KG1 (cell line): Measurements from ENCODE around the gene PPP1CA.

ENCODE experiments used
- DNase-seq: peaks from one replicate; lab custom pipeline; 2025; lab: John Stamatoyannopoulos, UW

PPP1CA gene

DNA sequence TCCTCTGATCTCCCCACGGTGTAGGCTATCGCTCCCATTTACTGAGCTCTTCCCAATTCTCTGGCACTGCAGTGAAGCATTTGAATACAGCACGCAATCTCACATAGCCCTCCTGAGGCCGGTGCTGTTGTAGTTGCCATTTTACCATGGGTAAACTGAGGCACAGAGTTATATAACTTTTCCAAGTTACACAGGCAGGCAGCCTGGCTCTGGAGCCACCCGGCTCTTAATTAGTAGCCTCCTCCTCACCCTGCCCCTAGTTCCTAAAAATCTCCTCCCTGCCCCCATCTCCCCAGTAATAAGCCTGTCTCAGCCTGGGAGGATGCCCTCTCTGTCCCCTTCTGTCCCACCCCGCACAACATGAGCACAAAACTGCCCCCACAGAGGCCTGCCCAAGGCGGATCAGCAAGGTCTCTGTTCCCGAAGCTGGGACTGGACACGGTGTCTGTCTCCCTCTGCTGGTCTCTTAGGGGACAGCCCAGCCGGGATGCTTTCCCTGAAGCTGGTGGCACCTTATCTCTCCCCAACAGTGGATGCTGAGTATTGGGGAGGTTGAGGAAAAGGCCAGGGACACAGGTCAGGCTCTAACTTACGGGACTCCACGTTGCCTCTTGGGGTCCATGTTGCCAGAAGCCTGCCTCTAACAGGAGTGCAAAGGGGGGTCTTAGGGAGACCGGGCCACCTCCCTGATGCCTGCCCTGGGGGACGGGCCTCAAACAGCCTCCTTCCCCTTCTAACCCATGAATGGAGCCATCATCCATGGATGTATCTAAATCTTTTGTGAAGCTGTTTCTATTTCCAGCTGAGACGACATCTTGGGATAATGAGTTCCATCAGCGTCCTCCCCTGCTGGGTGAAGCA lies 19.2 kb downstream of the PPP1CA start:
- DNase-seq: peak; percentile 87

DNA sequence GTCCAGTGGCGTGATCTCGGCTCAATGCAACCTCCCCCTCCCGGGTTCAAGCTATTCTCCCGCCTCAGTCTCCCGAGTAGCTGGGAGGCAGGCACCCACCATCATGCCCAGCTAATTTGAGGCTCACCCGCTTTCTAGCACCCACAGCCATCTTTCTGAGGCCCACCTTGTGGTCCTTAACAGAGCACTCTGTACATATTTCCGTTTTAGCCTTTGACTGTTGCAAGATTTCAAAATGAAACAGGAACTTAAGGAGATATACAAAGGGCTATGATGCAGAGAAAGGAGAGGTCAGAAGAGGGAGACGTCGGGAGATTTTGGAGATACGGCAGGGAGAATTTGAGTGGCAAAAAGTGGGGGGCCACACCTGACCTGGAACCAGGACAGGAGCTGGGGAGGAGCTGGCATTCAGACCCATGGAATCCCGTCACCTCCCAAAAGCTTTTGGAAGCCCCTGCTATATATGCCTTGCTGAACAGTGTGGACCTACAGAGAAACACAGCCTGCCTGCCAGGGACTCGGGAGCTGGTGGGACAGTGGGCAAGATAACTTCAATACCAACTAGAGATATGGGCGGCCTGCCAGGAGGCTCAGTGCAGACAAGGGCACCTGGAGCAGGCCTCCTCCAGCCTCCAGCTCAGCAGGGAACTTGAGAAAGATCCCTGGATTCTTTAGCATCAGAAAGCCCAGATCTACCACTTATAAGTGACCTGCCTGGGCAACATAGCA lies 20.2 kb downstream of the PPP1CA start:
- DNase-seq: no peak

DNA sequence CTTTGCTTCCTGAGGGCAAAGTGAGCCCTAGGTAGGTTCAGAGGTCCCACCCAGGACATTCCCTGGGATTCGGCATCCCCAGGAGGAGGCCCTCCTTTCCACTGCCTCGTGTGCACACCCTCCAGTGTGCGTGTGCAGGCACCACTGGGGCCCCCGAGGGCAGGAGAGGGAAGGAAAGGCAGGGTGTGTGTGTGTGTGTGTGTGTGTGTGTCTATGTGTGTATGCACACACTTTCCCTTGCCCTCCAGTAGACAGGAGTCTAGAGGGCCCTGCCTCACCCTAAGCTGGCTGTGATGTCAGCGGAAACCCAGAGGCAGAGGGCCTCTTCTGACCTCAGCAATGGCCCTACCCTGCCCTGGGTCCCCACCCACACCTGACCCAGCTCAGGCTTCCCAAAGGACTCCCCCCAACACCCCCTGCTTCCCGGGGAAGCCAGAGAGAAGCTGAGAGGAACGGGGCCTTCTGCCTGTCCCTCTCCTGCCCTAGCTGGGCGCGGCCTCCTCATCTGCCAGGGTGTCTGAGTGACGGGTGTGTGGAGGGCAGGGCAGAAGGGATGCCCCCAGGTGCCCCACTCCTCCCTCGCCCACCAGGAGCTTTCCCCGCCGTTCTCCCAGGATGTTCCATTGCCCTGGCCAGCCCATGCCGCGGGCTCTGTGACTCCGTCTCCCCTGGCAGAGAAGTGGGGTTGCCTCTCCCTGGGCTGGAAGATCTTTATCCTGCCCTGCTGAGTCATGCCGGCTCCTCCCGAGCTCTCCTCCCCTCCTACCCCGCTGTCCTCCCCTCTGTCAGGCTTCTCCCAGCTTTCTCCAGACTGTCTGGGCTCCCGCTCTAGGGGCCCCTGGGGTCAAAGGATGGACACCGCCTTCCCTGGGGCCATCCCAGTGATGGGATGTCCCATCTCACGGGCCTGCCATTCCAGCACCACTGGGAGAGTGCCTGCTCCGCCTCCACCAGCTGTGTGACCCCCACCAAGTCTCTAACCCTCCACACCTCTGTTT lies 22.3 kb downstream of the PPP1CA start:
- no peak for DNase-seq

DNA sequence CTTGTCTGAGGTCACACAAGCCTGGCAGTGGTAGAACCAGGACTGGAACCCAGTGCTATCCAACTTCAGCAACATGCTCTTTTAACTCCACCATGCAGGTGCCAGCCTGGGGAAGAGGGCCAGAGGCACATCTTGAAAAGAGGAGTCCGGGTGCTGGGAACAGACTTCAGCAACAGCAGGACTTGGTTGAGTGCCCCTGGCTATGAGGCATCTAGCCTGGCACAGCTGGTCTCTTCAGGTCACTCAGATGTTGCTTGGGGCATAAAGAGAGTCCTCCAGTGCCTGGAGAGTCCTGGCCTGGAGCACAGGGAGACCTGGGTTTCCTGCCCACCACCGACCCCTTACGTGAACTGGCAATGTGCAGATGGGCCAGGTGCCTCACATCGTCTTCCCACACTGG lies 23.1 kb downstream of the PPP1CA start:
- DNase-seq: no peak

DNA sequence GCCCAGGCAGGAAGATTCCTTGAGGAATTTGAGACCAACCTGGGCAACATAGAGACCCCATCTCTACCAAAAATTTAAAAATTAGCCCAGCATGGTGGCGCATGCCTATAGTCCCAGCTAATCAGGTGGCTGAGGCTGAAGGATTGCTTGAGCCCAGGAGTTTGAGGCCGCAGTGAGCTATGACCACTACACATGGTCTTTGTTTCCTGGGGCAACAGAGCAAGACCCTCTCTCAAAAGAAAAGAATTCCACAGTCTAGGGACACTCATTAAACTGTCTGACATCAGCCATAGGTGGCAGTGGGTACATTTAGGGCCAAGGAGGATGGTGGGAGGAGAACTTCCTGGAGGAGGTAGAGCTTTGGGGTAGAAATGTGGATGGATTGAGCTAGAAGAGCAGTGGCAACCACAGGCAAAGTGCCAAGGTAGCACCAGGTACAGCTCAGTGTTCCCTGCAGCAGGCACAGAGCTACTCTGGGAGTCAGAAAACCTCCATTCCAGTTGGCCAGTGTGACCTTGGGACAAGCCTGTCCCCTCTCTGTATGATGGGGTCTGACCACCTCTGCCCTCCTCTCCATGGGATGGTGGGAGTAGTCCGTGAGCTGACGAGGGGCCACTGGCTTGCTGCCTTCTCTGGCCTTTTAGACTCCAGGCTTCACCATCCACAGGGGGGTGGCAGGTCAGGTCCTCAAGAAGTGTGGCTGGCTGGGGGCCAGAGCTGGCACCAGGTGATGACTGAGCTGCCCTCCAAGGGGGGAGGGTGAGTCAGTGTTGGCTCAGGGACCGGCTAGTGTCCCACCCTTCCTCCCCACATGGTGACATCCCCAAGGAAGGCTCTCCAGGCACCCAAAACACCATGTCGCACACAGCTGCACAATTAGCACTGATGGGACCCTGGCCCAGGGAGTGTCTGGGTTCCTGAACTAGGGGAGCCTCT lies 24.5 kb downstream of the PPP1CA start:
- DNase-seq: no peak

DNA sequence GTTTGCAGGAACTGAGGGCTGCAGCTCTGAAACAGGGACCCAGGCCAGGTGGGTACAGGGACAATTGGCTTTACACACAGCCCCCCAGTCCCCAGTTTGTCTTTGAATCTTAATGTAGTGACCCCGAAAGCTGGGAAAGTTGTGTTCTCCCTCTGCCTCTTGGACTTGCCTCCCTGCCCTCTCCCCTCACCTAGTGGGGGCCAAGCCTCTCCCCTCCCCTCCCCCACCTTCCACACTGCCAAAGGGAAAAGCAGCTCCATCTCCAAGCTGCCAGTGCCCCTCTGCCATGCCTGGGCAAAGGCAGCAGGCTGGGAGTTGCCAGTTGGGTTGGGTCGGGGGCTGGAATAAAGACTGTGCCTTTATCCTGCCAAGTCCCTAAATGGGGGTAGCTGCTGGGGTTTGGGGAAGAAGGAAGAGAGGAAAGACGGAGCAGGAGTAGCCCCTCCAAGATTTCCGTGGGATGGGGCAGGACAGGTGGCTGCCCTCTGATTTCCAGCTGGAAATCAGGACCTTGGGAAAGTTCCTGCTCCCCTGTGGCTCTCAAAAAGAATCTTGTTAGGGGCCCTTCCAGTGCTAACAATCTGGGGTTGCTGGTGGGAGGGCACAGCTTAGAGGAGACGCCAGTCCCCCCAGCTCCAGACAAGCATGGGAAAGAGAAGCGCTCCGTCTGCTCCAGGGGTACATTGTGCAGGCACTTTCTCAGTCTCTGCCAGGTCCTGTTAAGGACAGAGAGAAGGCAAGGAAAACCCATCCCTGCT lies 25.4 kb downstream of the PPP1CA start:
- no peak for DNase-seq

DNA sequence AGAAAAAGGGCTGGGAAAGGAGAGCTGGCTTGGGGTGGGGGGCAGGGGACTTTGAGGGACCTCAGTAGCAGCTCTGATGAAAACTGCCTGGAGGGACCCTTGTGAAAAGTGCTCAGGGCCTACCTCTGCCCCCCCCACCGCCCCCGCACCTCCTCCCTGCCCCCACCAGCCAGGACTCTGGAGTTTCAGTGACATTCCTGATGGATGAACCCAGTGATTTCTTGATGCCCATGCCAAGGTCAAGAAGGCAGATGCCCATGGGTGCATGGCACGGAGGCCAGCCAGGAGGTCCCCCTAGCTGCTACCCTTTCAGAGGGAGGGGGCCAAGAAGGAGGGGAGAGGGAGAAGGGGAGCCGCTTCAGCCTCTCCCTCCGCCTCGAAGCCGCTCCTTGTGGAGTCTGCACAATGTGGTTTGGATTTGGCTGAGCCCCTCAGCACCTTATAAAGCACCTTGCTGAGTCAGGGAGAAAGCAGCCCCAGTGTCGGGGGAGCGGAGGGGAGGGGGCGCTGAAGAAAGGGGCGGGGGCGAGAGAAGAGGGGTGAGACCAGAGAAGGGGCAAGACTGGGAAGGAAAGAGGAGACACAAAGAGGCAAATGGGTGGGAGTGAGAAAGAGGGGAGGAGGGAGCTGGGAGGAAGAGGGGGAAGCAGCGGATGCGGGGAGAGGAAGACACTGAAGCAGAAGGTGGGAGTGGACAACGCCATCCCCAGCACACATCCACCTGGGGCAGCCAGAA lies 26.2 kb downstream of the PPP1CA start:
- no peak for DNase-seq

DNA sequence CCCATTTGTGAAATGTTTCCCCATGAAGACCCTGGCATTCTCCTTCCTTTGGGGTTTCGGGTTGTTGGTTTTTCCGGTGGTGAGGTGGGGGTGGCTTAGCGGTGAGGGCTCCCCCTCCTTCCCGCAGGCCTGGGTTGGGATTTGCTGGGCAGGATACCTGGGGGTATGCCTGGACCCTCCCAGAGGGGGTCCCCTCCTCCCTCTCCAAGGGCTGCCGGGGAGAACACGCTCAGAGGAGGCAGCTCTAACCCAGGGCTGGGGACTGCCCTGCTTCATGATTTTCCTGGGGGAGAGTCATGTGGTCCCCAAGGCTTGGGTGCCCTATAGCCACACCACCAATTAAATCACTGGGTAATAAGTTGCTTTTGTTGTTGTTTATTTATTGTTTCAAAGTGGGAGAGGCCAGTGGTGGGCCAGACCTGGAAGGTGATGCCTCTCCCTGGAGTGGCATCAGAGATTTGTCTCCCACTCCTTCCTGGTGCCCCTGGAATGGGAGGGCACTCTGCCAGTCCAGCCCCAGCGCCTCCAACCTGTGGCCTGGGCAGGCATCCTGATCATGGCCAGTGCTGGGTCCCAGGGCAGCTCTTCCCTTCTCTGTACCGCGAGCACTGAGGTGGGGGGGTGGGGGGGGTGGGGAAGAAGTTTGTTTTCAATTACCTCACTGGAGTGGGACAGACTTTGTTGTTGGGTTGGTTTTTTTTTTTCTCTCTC lies 26.9 kb downstream of the PPP1CA start:
- no peak for DNase-seq

DNA sequence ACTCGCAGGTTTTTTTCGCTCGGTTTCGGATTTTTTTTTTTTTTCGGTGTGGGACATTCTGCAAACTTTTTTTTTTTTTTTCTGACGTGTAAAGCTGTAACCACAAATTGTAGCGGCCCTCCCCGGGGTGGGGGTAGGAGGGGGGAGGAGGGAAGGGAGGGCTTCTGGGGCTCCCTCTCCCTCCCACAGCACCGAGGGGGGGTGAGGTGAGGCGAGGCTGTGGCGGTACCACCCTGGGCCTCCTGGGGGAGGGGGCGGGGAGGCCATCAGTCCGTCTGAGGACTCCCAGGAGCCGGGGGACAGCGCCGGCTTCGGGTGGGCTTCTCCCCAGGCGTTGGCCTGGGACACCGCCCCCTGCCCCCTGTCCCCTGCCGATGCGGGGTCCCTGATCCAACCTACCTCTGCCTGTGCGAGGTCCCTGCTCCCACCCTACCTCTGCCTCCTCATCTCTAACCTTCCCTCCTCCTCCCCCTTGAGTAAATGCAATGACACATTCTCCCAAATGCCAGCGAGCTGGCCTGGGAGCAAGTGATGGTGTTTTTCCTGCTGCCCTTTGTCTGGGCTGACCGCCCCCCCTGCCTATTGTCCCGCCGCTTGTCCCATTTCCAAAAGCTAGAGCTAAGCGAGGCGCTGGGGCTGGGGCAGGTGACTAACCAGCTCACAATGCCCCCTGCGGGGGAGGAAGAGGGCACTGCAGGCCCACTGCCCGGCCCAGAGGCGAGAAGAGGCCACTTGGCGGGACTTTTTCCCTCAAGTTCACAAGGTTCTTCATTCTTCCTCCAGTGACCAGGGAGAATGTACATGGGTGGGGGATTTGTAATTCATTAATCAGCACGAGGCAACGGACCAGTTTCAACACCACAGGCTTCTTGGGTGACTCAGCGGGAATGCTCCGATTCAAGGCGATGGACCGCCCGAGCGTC lies 27.7 kb downstream of the PPP1CA start:
- DNase-seq: no peak

DNA sequence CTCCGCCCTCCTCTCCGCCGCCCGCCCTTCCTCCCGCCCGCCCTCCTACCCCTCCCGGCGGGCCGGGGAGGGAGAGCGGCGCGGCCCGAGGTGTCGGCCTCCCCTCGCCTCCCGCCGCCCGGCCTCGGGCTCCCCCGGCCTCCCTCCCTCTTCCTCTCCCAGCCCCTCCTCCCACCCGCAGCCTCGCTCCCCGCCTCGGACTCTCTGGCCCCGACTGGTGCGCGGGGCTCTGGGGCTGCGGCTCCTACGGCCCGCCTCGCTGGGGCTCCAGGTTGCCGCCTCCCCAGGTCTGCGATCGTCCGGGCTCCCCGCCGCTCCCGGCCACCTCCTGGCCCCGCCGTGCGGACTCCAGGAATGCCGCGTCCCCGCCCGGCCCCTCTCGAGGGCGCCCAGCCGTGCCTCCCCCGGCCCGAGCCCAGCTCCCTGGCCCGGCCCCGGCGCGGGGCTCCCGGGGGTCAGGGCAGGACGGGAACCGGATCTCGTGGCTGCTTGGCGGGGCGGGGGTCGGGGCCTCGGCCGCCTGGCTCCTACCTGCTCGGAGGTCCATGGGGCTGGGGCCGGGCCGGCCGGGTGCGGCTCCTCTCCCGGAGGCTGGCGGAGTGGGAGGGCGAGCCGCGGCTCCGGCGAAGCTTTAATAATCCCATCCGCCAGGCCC lies 28.5 kb downstream of the PPP1CA start, which contains the start of gene CLCF1:
TSS of gene CLCF1 (minus strand) at position 606 of the 655 bp plus-strand sequence. CDS start at position 547, 59 bp downstream.
- DNase-seq: no peak

DNA sequence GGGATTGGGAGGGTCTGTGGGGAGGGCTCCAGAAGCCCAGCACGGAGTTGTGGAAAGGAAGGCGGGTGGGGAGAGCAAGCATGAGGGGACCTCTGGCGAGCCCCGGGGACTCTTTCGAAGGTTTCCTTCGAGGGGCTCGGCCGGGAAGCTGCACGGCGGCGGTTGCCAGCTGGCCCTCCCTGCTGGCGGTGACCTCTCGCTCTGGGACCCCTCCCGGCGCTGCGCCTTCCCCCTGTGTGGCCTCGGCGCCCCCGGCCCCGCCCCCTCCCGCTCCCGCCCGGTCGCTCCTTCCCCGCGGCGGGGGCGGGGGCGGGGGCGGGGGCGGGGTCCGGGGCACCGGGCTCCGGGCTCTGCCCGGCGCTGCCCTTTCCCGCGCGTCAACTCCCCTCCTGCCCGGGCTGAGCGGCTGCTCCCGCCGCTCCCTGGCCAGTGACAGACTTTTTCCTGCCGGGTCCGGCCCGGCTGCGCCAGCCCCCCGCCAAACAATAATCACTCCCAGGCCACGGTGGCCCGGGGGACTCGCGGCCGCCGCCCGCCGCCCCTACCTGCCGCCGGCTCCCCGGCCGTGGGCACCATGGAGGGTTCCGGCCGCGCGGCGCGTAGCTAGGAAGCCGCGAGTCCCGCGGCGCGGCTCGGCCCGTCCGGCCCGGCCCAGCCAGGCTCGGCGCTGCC lies 29.2 kb downstream of the PPP1CA start:
- no peak for DNase-seq

DNA sequence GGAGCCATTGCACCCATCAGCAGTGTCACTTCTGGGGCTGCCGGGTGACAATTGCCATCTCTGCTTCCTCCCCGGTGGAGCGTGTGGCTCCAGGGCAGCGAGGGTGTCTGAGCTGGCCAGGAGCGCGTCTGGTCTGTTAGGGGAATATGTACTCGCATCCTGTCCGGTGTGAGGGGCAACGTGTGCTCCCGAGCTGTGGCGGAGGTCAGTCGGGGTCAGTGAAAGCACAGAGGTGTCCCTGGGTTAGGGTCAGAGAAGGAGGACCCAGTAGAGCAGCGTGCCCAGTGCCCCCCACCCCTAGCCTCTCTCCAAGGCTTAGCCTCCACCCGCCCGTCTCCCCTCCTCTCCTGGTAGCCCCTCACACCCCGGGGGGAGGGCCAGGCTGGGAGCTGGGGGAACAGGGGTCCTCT lies 29.7 kb downstream of the PPP1CA start:
- no peak for DNase-seq

DNA sequence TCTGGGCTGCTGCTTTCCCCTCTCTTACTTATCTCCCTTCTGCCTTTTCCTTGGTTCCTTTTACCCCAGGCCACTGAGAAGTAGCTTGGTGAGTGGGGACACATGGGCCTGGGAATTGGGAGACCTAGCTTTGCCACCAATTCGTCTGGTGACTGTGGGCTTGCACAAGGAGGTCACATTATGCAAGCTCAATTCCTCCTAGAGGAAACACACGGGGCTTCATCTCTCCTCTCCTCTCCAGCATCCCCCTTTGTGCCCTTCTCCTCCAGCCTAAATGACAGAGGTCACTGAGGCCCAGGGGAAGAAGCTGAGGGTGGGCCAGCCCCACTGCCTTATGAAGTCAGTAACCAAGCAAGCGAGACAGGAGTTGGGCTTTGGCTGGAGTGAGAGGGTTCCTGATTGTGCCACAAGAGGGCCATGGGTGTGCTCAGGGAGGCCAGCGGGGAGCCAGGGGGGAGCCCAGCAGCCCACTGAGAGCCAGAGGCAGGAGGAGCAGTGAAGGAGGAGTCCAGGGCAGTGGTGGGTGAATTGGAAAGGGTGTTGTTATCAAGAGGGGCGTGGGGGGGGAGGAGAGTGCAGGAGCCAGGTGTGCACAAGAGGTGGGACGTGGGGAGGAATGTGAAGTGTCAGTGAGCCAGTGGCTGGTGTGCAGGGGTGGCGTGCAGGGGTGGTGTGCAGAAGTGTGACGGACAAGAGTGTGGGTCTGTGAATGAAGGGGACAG lies 30.3 kb downstream of the PPP1CA start:
- no peak for DNase-seq

DNA sequence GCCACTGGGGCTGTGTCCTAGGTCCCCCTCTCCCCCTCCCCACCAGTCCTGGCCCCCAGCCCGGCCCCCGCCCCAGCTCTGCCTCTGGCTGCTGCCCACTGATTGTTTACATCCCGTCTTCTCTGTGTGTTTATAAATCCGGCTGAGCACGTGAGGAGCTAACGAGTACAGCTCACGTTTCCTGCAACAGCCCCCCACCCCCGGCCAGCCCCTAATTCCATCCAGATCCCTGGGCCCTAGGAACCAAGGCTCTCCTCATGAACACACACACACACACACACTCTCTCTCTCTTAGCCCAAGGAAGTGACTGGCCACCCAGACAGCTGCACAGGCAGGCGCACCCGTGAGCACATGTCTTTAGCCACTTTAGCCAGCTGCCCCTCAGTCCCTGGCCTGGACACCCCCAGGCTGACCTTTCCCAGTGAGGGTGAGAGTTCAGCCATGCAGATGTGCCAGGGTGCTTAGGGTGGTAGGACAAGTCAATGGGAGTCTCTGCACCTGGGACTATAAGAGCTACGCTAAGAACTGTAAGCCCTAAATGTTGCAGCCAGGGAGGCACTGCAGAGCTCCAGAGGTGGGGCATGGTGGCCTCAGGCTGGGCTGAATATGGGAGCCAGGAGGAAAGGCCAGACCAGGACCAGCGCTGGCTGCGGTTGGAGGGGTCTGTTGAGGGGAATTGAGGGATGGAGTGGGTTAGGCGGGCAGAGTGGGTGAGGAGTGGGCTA lies 31.1 kb downstream of the PPP1CA start:
- no peak for DNase-seq

DNA sequence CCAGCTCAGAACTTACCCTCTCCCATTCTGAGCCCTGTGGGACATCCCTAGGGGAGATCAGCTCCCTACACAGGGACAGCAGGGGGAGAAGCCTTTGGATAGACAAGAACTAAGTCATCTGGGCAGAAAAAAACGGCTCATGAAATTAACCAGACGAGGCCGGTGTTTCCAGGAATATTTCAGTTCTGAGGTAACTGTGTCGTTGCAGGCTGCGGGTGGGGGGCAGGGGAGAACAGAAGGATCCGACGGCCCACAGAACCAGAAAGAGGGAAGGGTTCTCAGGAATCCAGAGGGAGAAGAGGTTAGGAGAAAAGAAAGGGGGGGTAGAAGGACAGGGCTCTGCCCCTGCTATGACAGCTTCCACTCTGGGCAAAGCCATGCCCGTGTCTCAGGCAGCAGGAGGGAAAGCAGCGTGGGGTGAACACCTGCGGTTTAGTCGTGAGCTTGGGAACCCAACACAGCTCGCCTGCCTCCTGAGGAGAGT lies 31.8 kb downstream of the PPP1CA start:
- no peak for DNase-seq
